ENCODE measurements around the gene CLDN3.
"Not testable (repeated sequence)": the region's sequence is repeated elsewhere in the genome, so short reads cannot be mapped to it uniquely, and the experiment has no call there.

CLDN3 gene

DNA sequence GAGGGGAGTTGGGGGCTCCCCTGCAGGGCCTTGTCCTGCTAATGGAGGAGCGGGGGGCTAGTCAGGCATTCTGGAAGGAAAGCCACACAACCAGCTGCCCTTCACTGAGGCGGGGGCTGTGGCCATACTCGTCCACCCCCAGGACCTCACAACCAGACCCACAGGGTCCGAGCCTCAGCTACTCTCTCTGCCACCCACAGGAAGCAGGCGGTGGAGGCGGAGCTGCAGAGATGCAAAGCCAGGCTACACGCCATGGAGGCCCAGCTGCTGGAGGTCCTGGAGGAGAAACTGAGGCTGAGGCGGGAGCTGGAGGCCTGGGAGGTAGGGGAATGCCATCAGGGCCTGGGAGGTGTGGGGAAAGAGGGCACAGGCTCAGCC is 34.6 kb downstream of the CLDN3 start:
- no peak for DNase-seq

DNA sequence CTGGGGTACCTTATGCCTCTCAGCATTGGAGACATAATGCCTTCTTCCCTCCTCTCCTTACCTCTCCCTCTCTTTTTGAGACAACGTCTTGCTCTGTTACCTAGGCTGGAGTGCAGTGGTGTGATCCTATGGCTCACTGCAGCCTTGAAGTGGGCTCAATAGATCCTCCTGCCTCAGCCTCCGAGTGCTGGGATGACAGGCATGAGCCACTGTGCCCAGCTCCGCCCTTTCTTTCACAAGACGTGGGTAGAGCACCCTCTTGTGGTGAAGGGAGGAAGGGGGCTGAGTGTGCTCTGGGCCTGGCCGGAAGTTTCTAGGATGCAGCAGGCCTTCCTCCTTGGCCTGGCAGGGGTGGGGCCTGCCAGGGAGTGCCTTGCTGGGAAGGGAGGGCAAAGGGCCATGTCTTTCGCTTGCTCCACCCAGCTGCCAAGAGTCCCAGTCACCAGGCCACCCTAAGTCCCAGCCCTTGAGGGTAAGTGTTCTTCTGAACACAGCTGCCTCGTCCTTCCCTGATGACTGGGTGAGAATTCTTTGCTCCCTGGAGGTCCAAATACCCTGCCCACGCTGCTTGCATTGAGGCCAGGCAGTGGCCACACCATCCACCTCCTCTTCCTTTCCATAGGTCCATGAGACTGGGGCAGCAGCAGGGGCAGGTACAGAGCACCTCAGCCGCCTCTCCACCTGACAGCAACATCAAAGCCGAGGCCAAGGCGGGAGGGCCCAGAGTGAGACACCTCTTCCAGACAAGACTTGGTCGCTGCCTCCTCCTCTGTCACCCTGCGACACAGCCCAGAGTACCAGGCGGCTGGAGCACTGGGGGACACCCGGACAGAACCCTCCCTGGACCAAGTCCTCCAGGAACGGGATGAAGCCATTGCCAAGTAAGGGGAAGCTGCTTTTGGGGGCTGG is 35.2 kb downstream of the CLDN3 start:
- peak; percentile 91 for DNase-seq

DNA sequence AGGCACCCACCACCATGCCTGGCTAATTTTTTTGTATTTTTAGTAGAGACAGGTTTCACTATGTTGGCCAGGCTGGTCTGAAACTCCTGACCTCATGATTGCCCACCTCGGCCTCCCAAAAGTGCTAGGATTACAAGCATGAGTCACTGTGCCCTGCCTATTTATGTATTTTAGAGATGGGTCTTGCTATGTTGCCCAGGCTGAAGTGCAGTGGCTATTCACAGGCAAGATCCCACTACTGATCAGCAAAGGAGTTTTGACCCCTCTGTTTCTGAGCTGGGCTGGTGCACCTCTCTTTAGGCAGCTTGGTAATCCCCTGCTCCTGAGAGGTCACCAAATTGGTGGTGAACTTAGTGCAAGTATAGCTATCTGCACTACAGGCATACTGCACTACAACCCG is 37.7 kb downstream of the CLDN3 start:
- no peak for DNase-seq

DNA sequence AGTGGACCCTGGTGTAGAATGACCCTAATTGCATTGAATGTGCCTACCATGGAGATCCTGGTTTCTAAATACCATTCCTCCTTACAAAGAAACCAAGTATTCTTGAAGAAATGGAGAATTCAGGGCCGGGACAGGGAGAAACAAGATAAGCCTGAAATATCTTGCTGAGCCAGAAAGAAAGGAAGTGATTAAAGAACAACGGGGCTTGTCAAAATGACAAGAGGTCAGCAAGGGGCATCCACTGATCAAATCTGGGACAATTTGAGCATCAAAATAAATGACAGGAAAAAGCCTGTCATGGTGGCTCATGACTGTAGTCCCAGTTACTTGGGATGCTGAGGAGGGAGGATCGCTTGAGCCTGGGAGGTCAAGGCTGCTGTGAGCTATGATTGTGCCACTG is 39.6 kb downstream of the CLDN3 start:
- DNase-seq, result no peak

DNA sequence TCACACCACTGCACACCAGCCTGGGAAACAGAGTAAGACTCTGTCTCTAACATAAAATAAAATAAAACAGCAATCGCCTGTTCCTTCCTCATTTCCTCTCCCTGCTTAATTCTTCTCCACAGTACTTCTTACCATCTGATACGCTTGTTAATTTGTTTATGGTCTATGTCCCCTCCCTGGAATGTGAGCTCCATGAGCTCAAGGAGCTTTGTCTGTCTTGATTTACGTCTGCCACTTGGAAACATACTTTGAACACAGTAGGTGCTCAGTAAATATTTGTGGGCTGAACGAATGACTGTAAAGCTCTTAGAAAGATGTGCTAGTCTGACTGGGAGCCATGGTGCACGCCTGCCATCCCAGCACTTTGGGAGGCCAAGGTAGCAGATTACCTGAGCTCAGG is 41.5 kb downstream of the CLDN3 start:
- no peak for DNase-seq

DNA sequence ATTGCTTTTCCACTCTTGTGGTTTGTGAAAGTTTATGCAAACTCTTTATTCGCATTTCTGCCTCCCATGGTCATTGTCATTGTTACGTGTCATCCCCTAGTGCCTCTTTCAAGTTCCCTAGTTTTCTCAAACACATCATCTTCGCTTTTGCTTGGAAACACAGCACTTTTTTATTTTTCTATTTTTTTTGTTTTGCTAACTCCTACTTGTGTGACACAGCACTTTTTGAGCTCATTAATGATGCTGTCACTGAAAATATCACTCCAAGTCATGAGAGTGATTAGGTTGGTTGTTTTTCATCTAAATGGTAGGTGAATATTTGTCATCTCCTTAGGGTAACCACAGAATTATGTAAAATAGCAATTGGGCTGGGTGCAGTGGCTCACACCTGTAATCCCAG is 42.1 kb downstream of the CLDN3 start:
- no peak for DNase-seq

DNA sequence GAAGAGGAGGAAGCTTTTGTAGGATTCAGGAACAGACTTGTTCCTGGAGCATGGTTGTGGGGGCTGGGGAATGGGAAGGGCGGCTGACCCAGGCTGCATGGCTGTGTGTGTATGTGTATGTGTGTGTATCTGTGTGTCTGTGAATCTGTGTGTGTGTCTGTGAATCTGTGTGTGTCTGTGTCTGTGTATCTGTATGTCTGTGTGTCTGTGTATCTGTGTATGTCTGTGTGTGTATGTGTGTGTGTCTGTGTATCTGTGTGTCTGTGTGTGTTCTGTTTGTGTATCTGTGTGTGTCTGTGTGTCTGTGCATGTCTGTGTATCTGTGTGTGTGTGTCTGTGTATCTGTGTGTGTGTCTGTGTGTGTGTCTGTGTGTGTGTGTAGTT is 44.0 kb downstream of the CLDN3 start:
- DNase-seq, result no peak

DNA sequence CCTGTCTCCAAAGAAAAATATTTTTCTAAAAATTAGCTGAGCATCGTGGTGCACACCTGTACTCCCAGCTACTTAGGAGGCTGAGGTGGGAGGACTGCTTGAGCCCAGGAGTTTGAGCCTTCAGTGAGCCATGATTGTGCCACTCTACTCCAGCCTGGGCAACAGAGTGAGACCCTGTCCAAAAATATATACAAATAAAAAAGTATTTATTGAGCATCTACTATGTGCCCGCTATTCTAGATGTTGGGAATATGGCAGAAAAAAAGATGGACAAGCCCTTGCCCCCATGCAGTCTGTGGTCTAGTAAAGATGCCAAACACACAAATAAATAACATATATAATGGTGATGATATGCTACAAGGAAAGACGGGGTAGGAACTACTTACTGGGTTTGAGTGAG is 46.3 kb downstream of the CLDN3 start:
- no peak for DNase-seq

DNA sequence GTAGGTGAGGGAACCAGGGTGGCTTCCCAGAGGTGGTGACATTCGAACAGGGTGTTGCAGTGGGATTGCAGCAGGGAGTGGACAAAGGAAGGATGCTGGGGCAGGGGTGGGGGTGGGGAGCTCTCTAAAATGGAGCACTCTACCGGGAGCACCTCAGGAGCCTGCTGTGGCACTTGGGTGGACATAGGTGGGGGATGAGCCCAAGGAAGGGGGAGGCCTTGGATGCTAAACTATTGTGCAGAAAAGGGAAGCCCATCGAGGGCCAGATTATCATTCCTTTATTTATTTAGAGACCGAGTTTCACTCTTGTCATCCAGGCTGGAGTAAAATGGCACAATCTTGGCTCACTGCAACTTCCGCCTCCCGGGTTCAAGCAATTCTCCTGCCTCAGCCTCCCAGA is 47.3 kb downstream of the CLDN3 start:
- DNase-seq, result no peak

DNA sequence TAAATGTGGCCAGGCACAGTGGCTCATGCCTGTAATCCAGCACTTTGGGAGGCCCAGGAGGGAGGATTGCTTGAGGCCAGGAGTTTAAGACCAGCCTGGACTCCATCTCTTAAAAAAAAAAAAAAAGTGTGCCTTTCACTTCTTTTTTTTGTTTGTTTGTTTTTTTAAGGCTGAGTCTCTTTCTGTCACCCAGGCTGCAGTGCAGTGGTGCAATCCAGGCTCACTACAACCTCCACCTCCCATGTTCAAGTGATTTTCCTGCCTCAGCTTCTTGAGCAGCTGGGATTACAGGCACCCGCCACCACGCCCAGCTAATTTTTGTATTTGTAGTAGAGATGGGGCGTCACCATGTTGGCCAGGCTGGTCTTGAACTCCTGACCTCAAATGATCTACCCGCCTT is 47.9 kb downstream of the CLDN3 start:
- DNase-seq, result not testable (repeated sequence)

DNA sequence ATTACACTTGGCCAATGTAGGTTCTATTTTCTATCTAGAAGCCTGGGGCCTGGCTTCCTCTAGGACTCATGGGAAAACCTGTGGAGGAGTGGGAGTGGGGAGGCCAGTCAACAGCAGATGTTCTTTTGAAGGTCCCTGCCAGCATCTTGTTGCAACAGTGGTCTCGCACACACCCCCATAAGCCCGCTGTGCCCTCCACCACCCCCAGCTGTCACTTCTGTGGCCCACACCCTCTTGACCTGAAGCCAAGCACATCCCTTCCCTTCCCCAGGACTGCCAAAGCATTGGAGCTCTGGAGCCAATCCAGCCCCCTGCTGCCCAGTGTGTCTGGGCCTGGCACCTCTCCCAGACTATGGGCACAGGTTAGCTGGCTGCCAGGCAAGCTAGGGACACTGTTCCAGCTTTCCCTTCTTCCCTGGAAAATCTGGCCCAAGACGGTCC is 48.7 kb downstream of the CLDN3 start:
- DNase-seq, result no peak

DNA sequence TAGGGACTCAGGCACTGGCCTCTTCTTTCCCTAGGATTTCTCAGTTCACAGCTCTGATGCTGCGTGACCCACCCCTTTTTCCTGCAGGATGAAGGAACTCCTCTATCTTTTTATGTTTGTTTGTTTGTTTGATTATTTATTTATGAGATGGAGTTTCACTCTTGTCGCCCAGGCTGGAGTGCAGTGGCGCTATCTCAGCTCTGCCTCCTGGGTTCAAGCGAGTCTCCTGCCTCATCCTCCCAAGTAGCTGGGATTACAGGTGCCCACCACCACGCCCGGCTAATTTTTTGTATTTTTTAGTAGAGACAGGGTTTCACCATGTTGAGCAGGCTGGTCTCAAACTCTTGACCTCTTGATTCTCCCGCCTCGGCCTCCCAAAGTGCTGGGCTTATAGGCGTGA is 49.6 kb downstream of the CLDN3 start:
- DNase-seq, result not testable (repeated sequence)

DNA sequence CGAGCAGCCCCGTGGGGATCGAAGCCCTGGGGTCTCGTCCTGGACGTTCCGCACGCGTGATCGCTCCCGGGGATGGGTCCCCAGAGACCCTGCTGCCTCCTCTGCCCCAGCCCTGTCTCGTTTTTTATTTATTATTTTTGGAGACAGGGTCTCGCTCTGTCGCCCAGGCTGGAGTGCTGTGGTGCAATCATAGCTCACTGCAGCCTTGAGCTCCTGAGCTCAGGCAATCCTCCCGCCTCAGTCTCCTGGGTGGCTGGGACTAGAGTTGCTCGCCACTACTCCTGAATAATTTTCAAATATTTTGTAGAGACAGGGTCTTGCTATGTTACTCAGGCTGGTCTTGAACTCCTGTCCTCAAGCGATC is 50.3 kb downstream of the CLDN3 start:
- no peak for DNase-seq
